IMR-90 (cell line): ENCODE results near the gene PADI1.

Source experiments
- BHLHE40 ChIP-seq: fragments of 150-350 bp; IDR thresholded peaks from 2 replicates; pipeline ENCODE4 v1.6.1; 2016; ENCODE audit warnings: mild to moderate bottlenecking, low read depth, low read length
- CEBPB ChIP-seq: IDR thresholded peaks from 2 replicates; pipeline ENCODE4 v1.6.1; 2012; ENCODE audit warnings: low read depth, low read length, improper control_type of control experiment
- FOS ChIP-seq: fragments of 150-350 bp; IDR thresholded peaks from 2 replicates; pipeline ENCODE4 v1.6.1; 2016; ENCODE audit warnings: low read depth, low read length
- MAFK ChIP-seq: IDR thresholded peaks from 2 replicates; pipeline ENCODE4 v1.6.1; 2012; ENCODE audit warnings: low read depth, low read length, improper control_type of control experiment
- MAZ ChIP-seq: IDR thresholded peaks from 2 replicates; pipeline ENCODE4 v1.6.1; 2012; ENCODE audit warnings: low read depth, mild to moderate bottlenecking, low read length, improper control_type of control experiment, moderate library complexity, borderline replicate concordance
- MXI1 ChIP-seq: IDR thresholded peaks from 2 replicates; pipeline ENCODE4 v1.6.1; 2012; ENCODE audit warnings: low read depth, mild to moderate bottlenecking, low read length, moderate library complexity, borderline replicate concordance
- POLR2A ChIP-seq: IDR thresholded peaks from 2 replicates; pipeline ENCODE4 v1.6.1; 2012; ENCODE audit warnings: mild to moderate bottlenecking, low read depth, low read length
- RAD21 ChIP-seq: IDR thresholded peaks from 2 replicates; pipeline ENCODE4 v1.6.1; 2012; ENCODE audit warnings: low read length, improper control_type of control experiment
- RFX5 ChIP-seq: IDR thresholded peaks from 2 replicates; pipeline ENCODE4 v1.8.0; 2012; ENCODE audit warnings: low read depth, mild to moderate bottlenecking, low read length, moderate library complexity
- SMC3 ChIP-seq: fragments of 150-350 bp; IDR thresholded peaks from 2 replicates; pipeline ENCODE4 v1.6.1; 2016; ENCODE audit warnings: low read depth, mild to moderate bottlenecking, antibody characterized with exemption, low read length, moderate library complexity
- TF ChIP-seq, protein P1 (sequence below): conservative IDR thresholded peaks from 2 replicates; pipeline ENCODE4 v1.5.1; 2012; ENCODE audit warnings: mild to moderate bottlenecking, low read depth, low read length, improper control_type of control experiment
- TF ChIP-seq, protein P2 (sequence below): fragments of 150-350 bp; IDR thresholded peaks from 2 replicates; pipeline ENCODE4 v1.6.1; 2017; ENCODE audit warnings: mild to moderate bottlenecking, antibody characterized with exemption, low read length, low read depth

DNA sequence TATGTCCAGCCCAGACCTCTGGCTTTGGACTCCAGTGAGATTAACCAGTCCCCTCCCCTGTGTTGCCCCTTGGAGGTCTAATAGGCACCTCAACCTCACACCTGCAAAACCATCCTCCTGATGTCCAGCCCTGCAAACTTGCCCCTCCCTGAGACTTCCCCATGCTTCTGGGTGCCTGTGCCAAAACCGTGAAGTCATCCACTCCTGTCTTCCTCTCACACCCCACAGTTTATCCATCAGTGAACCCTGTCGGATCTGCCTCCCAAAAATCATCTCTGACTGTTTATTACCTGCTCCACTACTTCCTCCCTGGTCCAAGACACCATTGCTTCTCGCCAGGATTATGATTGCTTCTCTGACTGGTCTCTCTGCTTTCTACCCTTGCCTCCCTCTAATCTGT is 31.7 kb upstream of the PADI1 start:
- TF ChIP-seq, protein P1, sequence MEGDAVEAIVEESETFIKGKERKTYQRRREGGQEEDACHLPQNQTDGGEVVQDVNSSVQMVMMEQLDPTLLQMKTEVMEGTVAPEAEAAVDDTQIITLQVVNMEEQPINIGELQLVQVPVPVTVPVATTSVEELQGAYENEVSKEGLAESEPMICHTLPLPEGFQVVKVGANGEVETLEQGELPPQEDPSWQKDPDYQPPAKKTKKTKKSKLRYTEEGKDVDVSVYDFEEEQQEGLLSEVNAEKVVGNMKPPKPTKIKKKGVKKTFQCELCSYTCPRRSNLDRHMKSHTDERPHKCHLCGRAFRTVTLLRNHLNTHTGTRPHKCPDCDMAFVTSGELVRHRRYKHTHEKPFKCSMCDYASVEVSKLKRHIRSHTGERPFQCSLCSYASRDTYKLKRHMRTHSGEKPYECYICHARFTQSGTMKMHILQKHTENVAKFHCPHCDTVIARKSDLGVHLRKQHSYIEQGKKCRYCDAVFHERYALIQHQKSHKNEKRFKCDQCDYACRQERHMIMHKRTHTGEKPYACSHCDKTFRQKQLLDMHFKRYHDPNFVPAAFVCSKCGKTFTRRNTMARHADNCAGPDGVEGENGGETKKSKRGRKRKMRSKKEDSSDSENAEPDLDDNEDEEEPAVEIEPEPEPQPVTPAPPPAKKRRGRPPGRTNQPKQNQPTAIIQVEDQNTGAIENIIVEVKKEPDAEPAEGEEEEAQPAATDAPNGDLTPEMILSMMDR = no peak
- TF ChIP-seq POLR2A (no peak), MXI1 (no peak), MAFK (no peak), RAD21 (no peak), CEBPB (no peak), RFX5 (no peak), FOS (no peak), BHLHE40 (no peak), MAZ (no peak), SMC3 (no peak)
- TF ChIP-seq, protein P2, sequence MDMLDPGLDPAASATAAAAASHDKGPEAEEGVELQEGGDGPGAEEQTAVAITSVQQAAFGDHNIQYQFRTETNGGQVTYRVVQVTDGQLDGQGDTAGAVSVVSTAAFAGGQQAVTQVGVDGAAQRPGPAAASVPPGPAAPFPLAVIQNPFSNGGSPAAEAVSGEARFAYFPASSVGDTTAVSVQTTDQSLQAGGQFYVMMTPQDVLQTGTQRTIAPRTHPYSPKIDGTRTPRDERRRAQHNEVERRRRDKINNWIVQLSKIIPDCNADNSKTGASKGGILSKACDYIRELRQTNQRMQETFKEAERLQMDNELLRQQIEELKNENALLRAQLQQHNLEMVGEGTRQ = no peak
